IMR-90 (cell line): Measurements from ENCODE around the gene AEN. TPM values are rescaled to one million over a fixed set of nuclear protein-coding genes. Genes with fewer than 3 reads are reported as not detected.

Source experiments
- ATAC-seq: fragments of 200-7000 bp; cut with Tn5 transposase; 2 replicates; pipeline ENCODE4 v1.9.1; 2020; ENCODE audit warnings: low read depth, mild to moderate bottlenecking, moderate library complexity
- BruUV-seq: library from RNA; stranded (reverse); fragments of 400-500 nt; replicated peaks from 2 replicates; lab custom pipeline; 2021; lab: Mats Ljungman, UMichigan
- CTCF ChIA-PET: fragments of 300-600 bp; formaldehyde crosslinking; extraction: SDS; loops from one replicate; lab custom pipeline; 2021; ENCODE audit warnings: antibody characterized with exemption; lab: Yijun Ruan, JAX
- POLR2A ChIA-PET: fragments of 300-600 bp; sonication (Branson Sonifier 250); formaldehyde crosslinking; loops from one replicate; lab custom pipeline; 2022; ENCODE audit warnings: antibody characterized with exemption; ENCODE audit not compliant: unreplicated experiment; lab: Charles Lee
- DNase-seq: peaks from one replicate; pipeline ENCODE4 v3.0.0; 2013
- H2AFZ ChIP-seq: replicated peaks from 2 replicates; pipeline ENCODE3; 2013; ENCODE audit warnings: low read length, mild to moderate bottlenecking; ENCODE audit not compliant: poor library complexity
- H2AK5ac ChIP-seq: 2 replicates; pipeline ENCODE4 v1.6.1; 2013; ENCODE audit warnings: low read depth, low read length, inconsistent platforms
- H2AK9ac ChIP-seq: replicated peaks from 2 replicates; pipeline ENCODE3; 2013; ENCODE audit warnings: mild to moderate bottlenecking, low read depth, low read length, moderate library complexity; ENCODE audit not compliant: poor library complexity
- H2BK120ac ChIP-seq: 2 replicates; pipeline ENCODE4 v1.6.1; 2013; ENCODE audit warnings: low read depth, low read length, inconsistent platforms
- H2BK15ac ChIP-seq: 3 replicates; pipeline ENCODE4 v1.6.1; 2013; ENCODE audit warnings: low read depth, low read length, inconsistent platforms
- H2BK20ac ChIP-seq: 2 replicates; pipeline ENCODE4 v1.6.1; 2013; ENCODE audit warnings: low read depth, mild to moderate bottlenecking, inconsistent platforms, low read length, moderate library complexity
- H2BK5ac ChIP-seq: 2 replicates; pipeline ENCODE4 v1.6.1; 2013; ENCODE audit warnings: mild to moderate bottlenecking, low read depth, low read length, inconsistent platforms; ENCODE audit not compliant: poor library complexity, severe bottlenecking
- H3K14ac ChIP-seq: replicated peaks from 2 replicates; pipeline ENCODE4 v1.6.1; 2013; ENCODE audit warnings: low read depth, low read length, inconsistent platforms
- H3K18ac ChIP-seq: 2 replicates; pipeline ENCODE4 v1.6.1; 2013; ENCODE audit warnings: low read depth, low read length, control low read depth
- H3K23ac ChIP-seq: 2 replicates; pipeline ENCODE4 v1.6.1; 2013; ENCODE audit warnings: low read depth, low read length, inconsistent platforms
- H3K27ac ChIP-seq: 2 replicates; pipeline ENCODE4 v1.5.1; 2013; ENCODE audit warnings: mild to moderate bottlenecking, control low read depth, low read length; ENCODE audit not compliant: insufficient read depth
- H3K27me3 ChIP-seq: 2 replicates; pipeline ENCODE4 v1.6.1; 2013; ENCODE audit warnings: low read length; ENCODE audit not compliant: control insufficient read depth, insufficient read depth
- H3K36me3 ChIP-seq: 2 replicates; pipeline ENCODE4 v1.6.1; 2013; ENCODE audit warnings: low read length, mixed read lengths; ENCODE audit not compliant: control insufficient read depth, insufficient read depth
- H3K4ac ChIP-seq: 2 replicates; pipeline ENCODE4 v1.6.1; 2013; ENCODE audit warnings: low read depth, low read length, inconsistent platforms
- H3K4me1 ChIP-seq: 2 replicates; pipeline ENCODE4 v1.6.1; 2013; ENCODE audit warnings: low read length, mixed read lengths; ENCODE audit not compliant: control insufficient read depth, insufficient read depth
- H3K4me2 ChIP-seq: 2 replicates; pipeline ENCODE4 v1.6.1; 2013; ENCODE audit warnings: low read depth, mild to moderate bottlenecking, control low read depth, low read length, moderate library complexity
- H3K4me3 ChIP-seq: 2 replicates; pipeline ENCODE4 v1.5.1; 2013; ENCODE audit warnings: low read depth, mild to moderate bottlenecking, control low read depth, low read length, moderate library complexity; ENCODE audit not compliant: insufficient read depth
- H3K56ac ChIP-seq: 2 replicates; pipeline ENCODE4 v1.6.1; 2013; ENCODE audit warnings: low read length, inconsistent platforms; ENCODE audit not compliant: insufficient read depth; ENCODE audit errors: extremely low read depth
- H3K79me1 ChIP-seq, 2 experiments: 2 replicates each; pipeline ENCODE4 v1.6.1; 2013; ENCODE audit warnings: low read length in 2 of 2, inconsistent platforms in 1 of 2, low read depth in 1 of 2
- H3K9ac ChIP-seq: 2 replicates; pipeline ENCODE4 v1.6.1; 2013; ENCODE audit warnings: low read depth, low read length, control low read depth
- H3K9me1 ChIP-seq: 2 replicates; pipeline ENCODE4 v1.6.1; 2013; ENCODE audit warnings: low read length, inconsistent platforms; ENCODE audit not compliant: insufficient read depth
- H3K9me3 ChIP-seq: 2 replicates; pipeline ENCODE4 v1.6.1; 2013; ENCODE audit warnings: low read length; ENCODE audit not compliant: control insufficient read depth, insufficient read depth
- H4K20me1 ChIP-seq: 2 replicates; pipeline ENCODE4 v1.6.1; 2013; ENCODE audit warnings: low read length, inconsistent platforms; ENCODE audit not compliant: insufficient read depth
- H4K5ac ChIP-seq: 2 replicates; pipeline ENCODE4 v1.6.1; 2013; ENCODE audit warnings: mild to moderate bottlenecking, low read depth, low read length, control low read depth
- H4K8ac ChIP-seq, 2 experiments: 2 replicates each; pipeline ENCODE4 v1.6.1; 2013; ENCODE audit warnings: low read depth in 2 of 2, low read length in 2 of 2, control low read depth in 1 of 2, inconsistent platforms in 1 of 2
- H4K91ac ChIP-seq: 2 replicates; pipeline ENCODE4 v1.6.1; 2013; ENCODE audit warnings: low read depth, low read length, inconsistent platforms; ENCODE audit not compliant: insufficient read depth
- MXI1 ChIP-seq: IDR thresholded peaks from 2 replicates; pipeline ENCODE4 v1.6.1; 2012; ENCODE audit warnings: low read depth, mild to moderate bottlenecking, low read length, moderate library complexity, borderline replicate concordance
- POLR2A ChIP-seq: IDR thresholded peaks from 2 replicates; pipeline ENCODE4 v1.6.1; 2012; ENCODE audit warnings: mild to moderate bottlenecking, low read depth, low read length
- WGBS, 2 experiments: methylation state at CpG; one replicate each; pipeline versions ENCODE4 v1.1.5 to v1.1.7; 2013; ENCODE audit warnings: missing lambda C conversion rate in 2 of 2; ENCODE audit not compliant: insufficient read length in 1 of 2; ENCODE audit errors: extremely low coverage in 2 of 2; 5-methylcytosine and 5-hydroxymethylcytosine counted together
- dilution Hi-C: fragments of 300-500 bp; cut with HindIII; formaldehyde crosslinking; loops from one replicate; pipeline ENCODE4 v1.14.3; 2018; ENCODE audit warnings: low sequenced_read_pairs; ENCODE audit not compliant: unreplicated experiment
- in situ Hi-C: fragments of 300-500 bp; cut with MboI; formaldehyde crosslinking; loops from 3 replicates; pipeline ENCODE4 v1.14.3; 2019; ENCODE audit warnings: low sequenced_read_pairs, inconsistent platforms, mixed read lengths
- intact Hi-C: fragments of 100-400 bp; cut with micrococcal nuclease; formaldehyde crosslinking; loops from 2 replicates; pipeline ENCODE4 v1.10.0; 2022
- polyA plus RNA-seq, 3 experiments: library from polyadenylated mRNA; depleted of rRNA; stranded (reverse); fragments of >200 nt; gene quantifications; 2 replicates each; pipeline ENCODE4 v1.2.3, GENCODE V29; 2012; ENCODE audit warnings: low replicate concordance in 1 of 3
- total RNA-seq: library from RNA; depleted of rRNA; stranded (reverse); fragments of >200 nt; gene quantifications from 2 replicates; pipeline ENCODE4 v1.2.3, GENCODE V29; 2012

The AEN gene
- total and polyA plus RNA-seq, 2 of the 4 experiments (the other 2 are of a cell fraction), result 48.6 to 85.5 TPM

DNA sequence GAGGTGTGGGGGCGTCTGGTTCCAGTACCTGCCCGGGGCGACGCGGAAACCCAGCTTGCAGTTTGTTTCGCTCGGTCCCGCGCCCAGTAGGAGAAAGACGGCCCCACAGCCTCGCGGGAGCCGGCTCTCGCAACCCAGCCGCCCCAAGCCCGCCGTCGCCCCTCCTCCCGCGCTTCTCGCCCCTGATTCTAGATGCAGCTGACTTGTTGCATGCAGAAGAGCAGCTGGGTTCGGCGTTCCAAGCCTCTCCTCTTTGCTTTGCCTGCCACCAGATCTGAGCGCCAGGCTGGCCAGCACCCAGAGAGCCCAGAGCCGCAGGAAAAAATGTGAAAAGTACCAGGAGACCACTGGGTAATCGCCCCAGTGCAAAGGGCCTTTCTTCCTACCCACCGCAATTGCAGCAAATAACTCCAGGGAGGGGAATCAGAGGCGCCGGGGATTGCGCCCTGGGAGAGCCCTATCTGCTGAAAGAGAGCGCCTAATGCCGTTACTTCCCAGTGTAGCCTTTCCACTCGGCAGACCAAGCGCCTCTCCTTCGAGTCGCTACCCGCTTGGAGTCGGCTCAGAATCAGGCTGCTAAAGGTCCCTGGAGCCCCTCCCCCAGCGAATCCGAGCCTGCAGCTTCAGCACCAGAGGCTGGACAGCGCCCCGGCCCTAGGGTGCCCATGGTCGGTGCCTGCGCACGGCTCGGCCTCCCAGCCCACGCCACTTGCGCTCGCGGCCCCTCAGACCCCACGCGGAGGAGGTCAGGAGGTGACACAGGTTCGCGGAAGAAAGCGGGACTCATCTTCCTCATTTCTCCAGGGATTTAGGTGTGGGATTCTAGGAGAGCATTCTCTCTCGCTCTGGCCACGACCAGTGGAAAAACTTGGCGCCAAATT, 15.7 kb upstream of the AEN start:
- WGBS, 2 experiments, result 7% methylated on average over 24 of the region's 58 CpGs; no CpG with 5 or more reads in 1 of the 2 experiments
- Histone ChIP-seq H2AK5ac (no peak overlapping the region), H3K4me3 (no peak overlapping the region), H4K91ac (no peak overlapping the region), H3K9me3 (no peaks in the 10 kb centered on the region), H3K4ac (no peak overlapping the region), H2BK15ac (no peak overlapping the region), H3K9ac (no peak overlapping the region), H2BK5ac (no peak overlapping the region), H3K79me1 (no peaks in the 10 kb centered on the region), H4K20me1 (no peaks in the 10 kb centered on the region), H3K27me3 (peaks cover 58% of the 10 kb centered on the region), H3K18ac (no peak overlapping the region), H3K4me1 (no peaks in the 10 kb centered on the region), H2AK9ac (no peak overlapping the region), H2BK20ac (no peak overlapping the region), H3K9me1 (no peaks in the 10 kb centered on the region), H3K4me2 (no peak overlapping the region), H3K14ac (no peak overlapping the region), H3K36me3 (no peaks in the 10 kb centered on the region), H3K23ac (no peak overlapping the region), H2BK120ac (no peak overlapping the region), H3K27ac (no peak overlapping the region), H4K5ac (no peak overlapping the region), H4K8ac (no peak overlapping the region), H2AFZ (peak overlapping the region; percentile 54), H3K56ac (no peak overlapping the region)
- intact Hi-C loops (no loop called here), dilution Hi-C loops (no loop called here), in situ Hi-C loops (no loop called here)
- peak; percentile 67; the same call in 1 of the 2 replicates for TF ChIP-seq MXI1
- TF ChIP-seq POLR2A, result no peak
- ATAC-seq (peak; percentile 96), DNase-seq (peak; percentile 29)
- no TSS peak for BruUV-seq
- CTCF ChIA-PET, result no interaction called here
- POLR2A ChIA-PET, result no interaction called here
